ENCODE results near the gene KRTAP21-3.

KRTAP21-3 gene

GRCh38 chr21:30713766-30714165 lies 4.8 kb downstream of the KRTAP21-3 start:
- Histone ChIP-seq H3K36me3 (ENCODE audit: control insufficient read depth, insufficient read depth, low read length) (no peaks in the 10 kb centered on the region), H3K27me3 (ENCODE audit: control insufficient read depth, insufficient read depth, low read length) (no peaks in the 10 kb centered on the region), H3K4me3 (ENCODE audit: low read length) (no peak overlapping the region), H3K9ac (ENCODE audit: low read length) (no peak overlapping the region), H3K9me3 (ENCODE audit: control insufficient read depth, low read length) (no peaks in the 10 kb centered on the region), H3K4me1 (ENCODE audit: control insufficient read depth, insufficient read depth, low read length) (no peaks in the 10 kb centered on the region)

DNA sequence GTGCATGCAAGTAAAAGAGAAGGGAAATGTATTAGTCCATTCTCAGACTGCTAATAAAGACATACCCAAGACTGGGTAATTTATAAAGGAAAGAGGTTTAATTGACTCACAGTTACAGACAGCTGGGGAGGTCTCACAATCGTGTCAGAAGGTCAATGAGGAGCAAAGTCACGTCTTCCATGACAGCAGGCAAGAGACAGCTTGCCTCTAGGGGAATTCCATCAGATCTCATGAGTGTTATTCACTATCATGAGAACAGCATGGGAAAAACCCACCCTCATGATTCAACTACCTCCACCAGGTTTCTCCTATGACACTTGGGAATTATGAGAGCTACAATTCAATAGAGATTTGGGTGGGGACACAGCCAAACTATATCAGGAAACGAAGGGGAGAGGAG lies 8.1 kb downstream of the KRTAP21-3 start:
- H3K9me3 ChIP-seq (ENCODE audit: control insufficient read depth, low read length) = no peaks in the 10 kb centered on the region
- no peaks in the 10 kb centered on the region for H3K36me3 ChIP-seq (ENCODE audit: control insufficient read depth, insufficient read depth, low read length)
- no peaks in the 10 kb centered on the region for H3K4me1 ChIP-seq (ENCODE audit: control insufficient read depth, insufficient read depth, low read length)
- H3K27me3 ChIP-seq (ENCODE audit: control insufficient read depth, insufficient read depth, low read length) = no peaks in the 10 kb centered on the region
- H3K9ac ChIP-seq (ENCODE audit: low read length) = no peak overlapping the region
- H3K4me3 ChIP-seq (ENCODE audit: low read length) = no peak overlapping the region

DNA sequence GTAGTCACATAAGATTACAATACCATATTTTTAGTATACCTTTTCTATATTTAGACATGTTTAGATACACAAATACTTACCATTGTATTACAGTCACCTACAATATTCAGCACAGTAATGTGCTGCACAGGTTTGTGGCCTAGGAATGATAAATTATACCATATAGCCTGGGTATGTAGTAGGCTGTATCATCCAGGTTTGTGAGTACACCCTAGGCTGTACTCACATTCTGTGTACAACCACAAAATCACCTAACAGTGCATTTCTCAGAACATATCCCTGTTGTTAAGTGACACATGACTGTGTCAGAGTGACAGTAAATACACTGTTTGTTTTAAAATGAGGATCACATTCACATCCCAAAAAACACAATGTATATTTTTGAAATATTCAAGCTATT lies 11.2 kb downstream of the KRTAP21-3 start:
- H3K9me3 ChIP-seq (ENCODE audit: control insufficient read depth, low read length) = no peaks in the 10 kb centered on the region

DNA sequence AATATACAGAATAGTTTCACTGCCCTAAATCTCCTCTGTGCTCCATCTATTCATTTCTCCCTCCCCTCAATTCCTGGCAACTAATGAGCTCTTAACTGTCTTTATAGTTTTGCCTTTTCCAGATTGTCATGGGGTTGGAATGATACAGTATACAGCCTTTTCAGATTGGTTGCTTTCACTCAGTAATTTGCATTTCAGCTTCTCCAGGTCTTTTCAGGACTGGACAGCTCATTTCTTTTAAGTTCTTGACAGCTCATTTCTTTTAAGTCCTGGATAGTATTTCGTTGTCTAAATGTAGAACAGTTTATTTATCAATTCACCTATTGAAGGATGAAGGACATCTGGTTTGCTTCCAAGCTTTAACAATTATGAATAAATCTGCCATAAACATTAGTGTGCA lies 22.6 kb downstream of the KRTAP21-3 start:
- Histone ChIP-seq H3K27me3 (ENCODE audit: control insufficient read depth, insufficient read depth, low read length) (no peaks in the 10 kb centered on the region), H3K4me3 (ENCODE audit: low read length) (no peak overlapping the region), H3K36me3 (ENCODE audit: control insufficient read depth, insufficient read depth, low read length) (no peaks in the 10 kb centered on the region), H3K4me1 (ENCODE audit: control insufficient read depth, insufficient read depth, low read length) (no peaks in the 10 kb centered on the region), H3K9ac (ENCODE audit: low read length) (no peak overlapping the region), H3K9me3 (ENCODE audit: control insufficient read depth, low read length) (no peaks in the 10 kb centered on the region)

More for the DNA sequence above, 11.2 kb downstream of the KRTAP21-3 start:
- no peaks in the 10 kb centered on the region for H3K27me3 ChIP-seq (ENCODE audit: control insufficient read depth, insufficient read depth, low read length)
- no peak overlapping the region for H3K9ac ChIP-seq (ENCODE audit: low read length)
- H3K4me3 ChIP-seq (ENCODE audit: low read length) = no peak overlapping the region
- H3K4me1 ChIP-seq (ENCODE audit: control insufficient read depth, insufficient read depth, low read length) = no peaks in the 10 kb centered on the region
- H3K36me3 ChIP-seq (ENCODE audit: control insufficient read depth, insufficient read depth, low read length) = no peaks in the 10 kb centered on the region

GRCh38 chr21:30689822-30690221 lies 28.8 kb downstream of the KRTAP21-3 start:
- no peaks in the 10 kb centered on the region for H3K36me3 ChIP-seq (ENCODE audit: control insufficient read depth, insufficient read depth, low read length)
- no peak overlapping the region for H3K9ac ChIP-seq (ENCODE audit: low read length)
- H3K4me3 ChIP-seq (ENCODE audit: low read length) = no peak overlapping the region
- no peaks in the 10 kb centered on the region for H3K9me3 ChIP-seq (ENCODE audit: control insufficient read depth, low read length)
- no peaks in the 10 kb centered on the region for H3K4me1 ChIP-seq (ENCODE audit: control insufficient read depth, insufficient read depth, low read length)
- no peaks in the 10 kb centered on the region for H3K27me3 ChIP-seq (ENCODE audit: control insufficient read depth, insufficient read depth, low read length)

DNA sequence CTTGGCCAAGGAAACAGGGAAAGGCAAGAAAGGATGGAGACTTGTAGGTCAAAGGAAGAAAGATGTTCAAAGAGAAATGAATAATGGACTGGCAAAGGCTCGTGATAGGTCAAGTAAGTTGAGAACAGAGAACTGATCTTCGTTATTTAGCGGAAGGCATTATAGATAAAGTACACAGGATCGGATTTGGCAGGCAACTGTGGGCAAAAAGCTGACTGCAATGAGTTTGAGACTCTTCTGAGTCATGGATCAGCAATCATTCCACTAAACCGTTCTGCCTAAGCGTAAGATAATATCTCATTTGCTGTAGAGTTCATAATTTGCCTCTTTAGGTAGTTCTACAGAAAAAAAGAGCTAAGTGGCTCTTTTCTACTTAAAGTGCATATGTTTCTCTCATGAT lies 34.1 kb downstream of the KRTAP21-3 start:
- no peaks in the 10 kb centered on the region for H3K36me3 ChIP-seq (ENCODE audit: control insufficient read depth, insufficient read depth, low read length)

GRCh38 chr21:30680586-30680985 lies 38.0 kb downstream of the KRTAP21-3 start:
- Histone ChIP-seq H3K9me3 (ENCODE audit: control insufficient read depth, low read length) (no peaks in the 10 kb centered on the region), H3K4me1 (ENCODE audit: control insufficient read depth, insufficient read depth, low read length) (no peaks in the 10 kb centered on the region), H3K9ac (ENCODE audit: low read length) (no peak overlapping the region), H3K36me3 (ENCODE audit: control insufficient read depth, insufficient read depth, low read length) (no peaks in the 10 kb centered on the region), H3K4me3 (ENCODE audit: low read length) (no peak overlapping the region), H3K27me3 (ENCODE audit: control insufficient read depth, insufficient read depth, low read length) (no peaks in the 10 kb centered on the region)

More for the DNA sequence above, 34.1 kb downstream of the KRTAP21-3 start:
- H3K9ac ChIP-seq (ENCODE audit: low read length) = no peak overlapping the region
- H3K9me3 ChIP-seq (ENCODE audit: control insufficient read depth, low read length) = no peaks in the 10 kb centered on the region
- H3K4me3 ChIP-seq (ENCODE audit: low read length) = no peak overlapping the region
- no peaks in the 10 kb centered on the region for H3K4me1 ChIP-seq (ENCODE audit: control insufficient read depth, insufficient read depth, low read length)
- H3K27me3 ChIP-seq (ENCODE audit: control insufficient read depth, insufficient read depth, low read length) = no peaks in the 10 kb centered on the region

- no peaks in the 10 kb centered on the region for H3K4me1 ChIP-seq (ENCODE audit: control insufficient read depth, insufficient read depth, low read length)
- H3K4me3 ChIP-seq (ENCODE audit: low read length) = no peak overlapping the region
- H3K27me3 ChIP-seq (ENCODE audit: control insufficient read depth, insufficient read depth, low read length) = no peaks in the 10 kb centered on the region
- H3K9ac ChIP-seq (ENCODE audit: low read length) = no peak overlapping the region
- no peaks in the 10 kb centered on the region for H3K36me3 ChIP-seq (ENCODE audit: control insufficient read depth, insufficient read depth, low read length)
- no peaks in the 10 kb centered on the region for H3K9me3 ChIP-seq (ENCODE audit: control insufficient read depth, low read length)
Measured at GRCh38 chr21:30676737-30677136, 41.8 kb downstream of the KRTAP21-3 start.

DNA sequence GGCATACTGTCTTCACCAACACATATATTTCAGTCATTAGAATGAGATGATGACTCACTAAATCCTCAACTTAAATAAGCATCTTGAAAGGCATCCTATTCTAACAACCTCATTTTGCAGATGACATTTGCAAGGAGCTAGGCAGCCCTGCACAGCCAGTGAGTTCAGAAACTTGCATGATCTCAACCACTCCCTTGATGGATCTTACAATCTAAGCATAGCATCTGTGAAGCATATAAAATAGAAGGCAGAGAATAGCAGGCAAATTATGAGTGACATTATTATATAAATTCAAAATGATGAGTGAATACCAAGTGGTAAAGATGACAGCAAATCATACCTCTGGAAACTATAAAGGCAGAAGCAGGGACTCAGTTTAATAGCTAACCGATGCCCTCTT lies 44.3 kb downstream of the KRTAP21-3 start:
- Histone ChIP-seq H3K9me3 (ENCODE audit: control insufficient read depth, low read length) (no peaks in the 10 kb centered on the region), H3K4me1 (ENCODE audit: control insufficient read depth, insufficient read depth, low read length) (no peaks in the 10 kb centered on the region), H3K9ac (ENCODE audit: low read length) (no peak overlapping the region), H3K36me3 (ENCODE audit: control insufficient read depth, insufficient read depth, low read length) (no peaks in the 10 kb centered on the region), H3K4me3 (ENCODE audit: low read length) (no peak overlapping the region), H3K27me3 (ENCODE audit: control insufficient read depth, insufficient read depth, low read length) (no peaks in the 10 kb centered on the region)

DNA sequence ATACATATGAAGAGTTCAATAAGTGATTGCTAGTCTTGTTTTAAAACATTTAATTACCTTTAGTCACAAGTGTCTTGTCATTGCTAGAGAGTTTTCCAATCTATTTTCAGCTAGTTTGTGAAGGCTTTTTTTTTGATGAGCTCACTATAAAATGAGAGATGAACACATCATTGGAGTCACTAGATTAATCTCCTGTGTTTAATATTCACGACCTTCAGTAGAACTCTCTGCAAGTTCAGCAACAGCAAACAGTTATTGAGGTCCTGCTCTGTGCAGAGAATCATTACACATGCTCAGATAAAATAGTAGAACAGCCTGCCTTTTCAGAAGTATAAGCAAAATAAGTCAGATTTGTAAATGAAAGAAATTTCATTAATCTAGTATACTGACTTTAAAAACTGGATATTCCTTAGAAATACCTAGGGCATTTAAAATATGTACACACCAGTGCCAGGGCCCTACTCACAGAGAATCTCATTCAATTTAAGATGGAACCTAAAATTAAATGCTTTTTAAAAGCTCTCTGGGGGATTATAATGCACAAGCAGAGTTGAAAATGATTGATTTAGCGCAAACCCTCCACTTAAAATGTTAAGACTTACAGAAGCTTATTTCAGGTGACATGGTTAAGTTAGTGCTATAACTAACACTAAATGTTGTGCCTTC lies 45.5 kb downstream of the KRTAP21-3 start:
- Histone ChIP-seq H3K36me3 (ENCODE audit: control insufficient read depth, insufficient read depth, low read length) (no peaks in the 10 kb centered on the region), H3K27me3 (ENCODE audit: control insufficient read depth, insufficient read depth, low read length) (no peaks in the 10 kb centered on the region), H3K4me3 (ENCODE audit: low read length) (no peak overlapping the region), H3K9ac (ENCODE audit: low read length) (no peak overlapping the region), H3K9me3 (ENCODE audit: control insufficient read depth, low read length) (no peaks in the 10 kb centered on the region), H3K4me1 (ENCODE audit: control insufficient read depth, insufficient read depth, low read length) (no peaks in the 10 kb centered on the region)

- Histone ChIP-seq H3K4me3 (ENCODE audit: low read length) (no peak overlapping the region), H3K4me1 (ENCODE audit: control insufficient read depth, insufficient read depth, low read length) (no peaks in the 10 kb centered on the region), H3K27me3 (ENCODE audit: control insufficient read depth, insufficient read depth, low read length) (no peaks in the 10 kb centered on the region), H3K9me3 (ENCODE audit: control insufficient read depth, low read length) (no peaks in the 10 kb centered on the region), H3K36me3 (ENCODE audit: control insufficient read depth, insufficient read depth, low read length) (no peaks in the 10 kb centered on the region), H3K9ac (ENCODE audit: low read length) (no peak overlapping the region)
Measured at GRCh38 chr21:30668776-30669175, 49.8 kb downstream of the KRTAP21-3 start.
